Right atrium auricular region (tissue), 2 donors: ENCODE data around the gene ACTN2. TPM values are rescaled to one million over a fixed set of nuclear protein-coding genes. Genes with fewer than 3 reads are reported as not detected.

Source experiments
- DNase-seq: peaks from one replicate; pipeline ENCODE4 v3.0.0-alpha.2; 2019; ENCODE audit warnings: low spot score
- H3K27ac ChIP-seq, 2 donors: fragments of 200-600 bp; sonication (generic); 1 replicate in 1 of 2; 2 replicates in 1 of 2; pipeline ENCODE4 v1.5.1; 2016 to 2019
- H3K27me3 ChIP-seq, 2 donors: fragments of 200-600 bp; sonication (generic); one replicate each; pipeline versions ENCODE4 v1.5.1 to v1.6.0; 2017 to 2019
- H3K36me3 ChIP-seq: fragments of 200-600 bp; sonication (generic); one replicate; pipeline ENCODE4 v1.5.1; 2016
- H3K4me1 ChIP-seq, 2 donors: fragments of 200-600 bp; sonication (generic); one replicate each; pipeline versions ENCODE4 v1.5.1 to v1.6.0; 2017 to 2019
- H3K4me3 ChIP-seq, 2 donors: fragments of 200-600 bp; sonication (generic); 1 replicate in 1 of 2; 2 replicates in 1 of 2; pipeline ENCODE4 v1.5.1; 2017 to 2019; ENCODE audit warnings: mild to moderate bottlenecking in 1 of 2, moderate library complexity in 1 of 2
- H3K9me3 ChIP-seq, 2 donors: fragments of 200-600 bp; sonication (generic); one replicate each; pipeline ENCODE4 v1.5.1; 2019
- CTCF ChIP-seq, 2 donors: fragments of 200-600 bp; sonication (generic); IDR thresholded peaks; one replicate each; pipeline ENCODE4 v1.5.1; 2019; ENCODE audit warnings: antibody characterized with exemption in 2 of 2
- total RNA-seq, 2 donors: library from RNA; depleted of rRNA; stranded (reverse); fragments of >200 nt; gene quantifications; one replicate each; pipeline ENCODE4 v1.1.0, GENCODE V29; 2016

Gene ACTN2
- total RNA-seq, 2 donors from 2014 or later, result 595 to 1,486 TPM

- TF ChIP-seq CTCF (IDR thresholded peaks at IDR 0.05), result no peak
- no peak overlapping the region for H3K27ac ChIP-seq
- peaks cover 0 to under 1% of the 10 kb centered on the region in 2 donors for H3K9me3 ChIP-seq
- DNase-seq, result no peak
- no peaks in the 10 kb centered on the region for H3K27me3 ChIP-seq
- no peaks in the 10 kb centered on the region for H3K4me1 ChIP-seq
- H3K36me3 ChIP-seq, result no peaks in the 10 kb centered on the region
- H3K4me3 ChIP-seq, result no peak overlapping the region
Measured at GRCh38 chr1:236773919-236774318, 87.6 kb downstream of the ACTN2 start.

GRCh38 chr1:236774926-236775325 lies 88.6 kb downstream of the ACTN2 start:
- Histone ChIP-seq H3K4me3 (no peak overlapping the region), H3K36me3 (no peaks in the 10 kb centered on the region), H3K4me1 (no peaks in the 10 kb centered on the region), H3K9me3 (peaks cover 0 to 10% of the 10 kb centered on the region in 2 donors), H3K27ac (no peak overlapping the region), H3K27me3 (no peaks in the 10 kb centered on the region)
- DNase-seq, result no peak
- peak in 1 of 2 donors; percentile 56 for TF ChIP-seq CTCF (IDR thresholded peaks at IDR 0.05)

GRCh38 chr1:236779312-236779711 lies 93.0 kb downstream of the ACTN2 start:
- no peaks in the 10 kb centered on the region for H3K36me3 ChIP-seq
- peaks cover 0 to 11% of the 10 kb centered on the region in 2 donors for H3K9me3 ChIP-seq
- H3K4me1 ChIP-seq, result no peaks in the 10 kb centered on the region
- no peak overlapping the region for H3K4me3 ChIP-seq
- H3K27ac ChIP-seq, result no peak overlapping the region
- TF ChIP-seq CTCF (IDR thresholded peaks at IDR 0.05), result no peak
- no peaks in the 10 kb centered on the region for H3K27me3 ChIP-seq
- no peak for DNase-seq

- Histone ChIP-seq H3K4me3 (no peak overlapping the region), H3K9me3 (no peaks in the 10 kb centered on the region), H3K4me1 (no peaks in the 10 kb centered on the region), H3K36me3 (no peaks in the 10 kb centered on the region), H3K27ac (no peak overlapping the region), H3K27me3 (no peaks in the 10 kb centered on the region)
- no peak for DNase-seq
- no peak for TF ChIP-seq CTCF (IDR thresholded peaks at IDR 0.05)
Measured at GRCh38 chr1:236785477-236785876, 99.2 kb downstream of the ACTN2 start.

GRCh38 chr1:236786453-236786852 lies 100.2 kb downstream of the ACTN2 start:
- TF ChIP-seq CTCF (IDR thresholded peaks at IDR 0.05), result no peak
- DNase-seq, result no peak
- no peaks in the 10 kb centered on the region for H3K4me1 ChIP-seq
- H3K9me3 ChIP-seq, result no peaks in the 10 kb centered on the region
- no peaks in the 10 kb centered on the region for H3K27me3 ChIP-seq
- no peaks in the 10 kb centered on the region for H3K36me3 ChIP-seq
- H3K27ac ChIP-seq, result no peak overlapping the region
- no peak overlapping the region for H3K4me3 ChIP-seq

- no peak for DNase-seq
- Histone ChIP-seq H3K9me3 (no peaks in the 10 kb centered on the region), H3K27me3 (no peaks in the 10 kb centered on the region), H3K4me1 (peaks cover 0 to 34% of the 10 kb centered on the region in 2 donors), H3K27ac (peak overlapping the region; percentile 92 to 95), H3K36me3 (no peaks in the 10 kb centered on the region), H3K4me3 (peak overlapping the region; percentile 14 to 95)
- TF ChIP-seq CTCF (IDR thresholded peaks at IDR 0.05), result no peak
Measured at GRCh38 chr1:236794585-236795034, 108.3 kb downstream of the ACTN2 start.
